Muscle of leg (tissue), 11 donors: ENCODE measurements around the gene GRHPR. TPM values are rescaled to one million over a fixed set of nuclear protein-coding genes. Genes with fewer than 3 reads are reported as not detected.
A peak's percentile ranks its signal among the peaks of the same experiment; 100 is the strongest.

ENCODE experiments used
- DNase-seq: peaks from one replicate; pipeline ENCODE4 v3.0.0; 2013
- H3K27ac ChIP-seq: one replicate; pipeline ENCODE4 v1.5.1; 2013; ENCODE audit warnings: mild to moderate bottlenecking, low read length, control low read depth
- H3K27me3 ChIP-seq: one replicate; pipeline ENCODE4 v1.6.1; 2013; ENCODE audit warnings: low read length; ENCODE audit not compliant: control insufficient read depth, insufficient read depth
- H3K36me3 ChIP-seq: one replicate; pipeline ENCODE4 v1.6.1; 2013; ENCODE audit warnings: low read length; ENCODE audit not compliant: control insufficient read depth, insufficient read depth
- H3K4me1 ChIP-seq: one replicate; pipeline ENCODE4 v1.6.1; 2013; ENCODE audit warnings: low read length; ENCODE audit not compliant: control insufficient read depth, insufficient read depth
- H3K4me3 ChIP-seq: one replicate; pipeline ENCODE4 v1.5.1; 2013; ENCODE audit warnings: low read length, control low read depth
- H3K9me3 ChIP-seq: replicated peaks from 2 replicates; pipeline ENCODE4 v1.6.1; 2013; ENCODE audit warnings: low read depth, low read length; ENCODE audit not compliant: control insufficient read depth
- WGBS: methylation state at CpG from one replicate; pipeline ENCODE4 v1.1.5; 2013; ENCODE audit warnings: missing lambda C conversion rate; ENCODE audit not compliant: insufficient coverage; 5-methylcytosine and 5-hydroxymethylcytosine counted together
- polyA plus RNA-seq, 8 donors: library from polyadenylated mRNA; unstranded; fragments of 120-200 nt; gene quantifications; one replicate each; pipeline versions ENCODE4 v1.2.1 to v1.2.3, GENCODE V29; 2013; ENCODE audit warnings: inconsistent platforms in 1 of 8, low replicate concordance in 1 of 8; ENCODE audit not compliant: insufficient read length in 8 of 8, insufficient read depth in 1 of 8
- total RNA-seq: library from RNA; stranded (reverse); fragments of 120-200 nt; gene quantifications from one replicate; pipeline ENCODE4 v1.2.4, GENCODE V29; 2013

The GRHPR gene
- total and polyA plus RNA-seq, 9 donors: 108 to 134 (median 120) TPM

DNA sequence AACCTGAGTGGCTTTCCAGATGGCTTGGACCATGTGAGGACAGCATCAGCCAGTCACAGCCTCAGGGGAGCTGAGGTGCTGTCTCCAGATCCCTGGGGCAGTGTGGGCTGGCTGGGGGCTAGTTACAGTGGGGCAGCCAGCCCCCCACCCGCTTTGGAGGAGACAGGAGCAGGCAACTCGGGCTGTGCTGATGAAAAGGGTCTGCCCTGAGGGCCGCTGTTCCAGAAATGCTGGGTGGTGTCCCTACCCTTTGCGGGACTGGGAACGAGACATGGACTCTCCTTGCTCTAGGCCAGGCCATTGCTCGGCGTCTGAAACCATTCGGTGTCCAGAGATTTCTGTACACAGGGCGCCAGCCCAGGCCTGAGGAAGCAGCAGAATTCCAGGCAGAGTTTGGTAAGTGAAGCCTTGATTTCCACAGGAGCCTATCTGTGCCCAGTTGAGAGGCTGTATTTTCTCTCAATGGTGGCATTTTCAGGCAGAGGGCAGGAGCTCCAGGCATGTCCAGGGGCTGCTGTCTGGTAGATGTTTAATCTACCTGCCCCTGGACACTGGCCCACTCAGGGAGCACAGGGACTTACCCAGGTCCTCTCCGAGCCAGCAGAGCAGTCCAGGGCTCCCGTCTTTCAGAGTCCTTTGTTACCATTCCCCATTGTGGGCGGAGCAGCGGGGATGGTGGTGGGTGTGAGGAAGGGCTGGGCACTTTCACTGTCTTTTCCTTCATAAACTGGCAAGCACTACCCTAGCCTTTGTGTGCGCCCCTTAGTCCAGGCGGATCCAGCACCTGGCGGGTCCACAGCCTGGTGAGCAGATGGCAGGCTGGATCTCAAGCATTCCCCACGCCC lies 7.2 kb downstream of the GRHPR start:
- 88% methylated on average over 13 of the region's 17 CpGs for WGBS
- Histone ChIP-seq H3K4me3 (no peak overlapping the region), H3K36me3 (peaks cover 88% of the 10 kb centered on the region), H3K9me3 (no peaks in the 10 kb centered on the region), H3K4me1 (peaks cover 21% of the 10 kb centered on the region), H3K27ac (no peak overlapping the region), H3K27me3 (no peaks in the 10 kb centered on the region)
- no peak for DNase-seq

DNA sequence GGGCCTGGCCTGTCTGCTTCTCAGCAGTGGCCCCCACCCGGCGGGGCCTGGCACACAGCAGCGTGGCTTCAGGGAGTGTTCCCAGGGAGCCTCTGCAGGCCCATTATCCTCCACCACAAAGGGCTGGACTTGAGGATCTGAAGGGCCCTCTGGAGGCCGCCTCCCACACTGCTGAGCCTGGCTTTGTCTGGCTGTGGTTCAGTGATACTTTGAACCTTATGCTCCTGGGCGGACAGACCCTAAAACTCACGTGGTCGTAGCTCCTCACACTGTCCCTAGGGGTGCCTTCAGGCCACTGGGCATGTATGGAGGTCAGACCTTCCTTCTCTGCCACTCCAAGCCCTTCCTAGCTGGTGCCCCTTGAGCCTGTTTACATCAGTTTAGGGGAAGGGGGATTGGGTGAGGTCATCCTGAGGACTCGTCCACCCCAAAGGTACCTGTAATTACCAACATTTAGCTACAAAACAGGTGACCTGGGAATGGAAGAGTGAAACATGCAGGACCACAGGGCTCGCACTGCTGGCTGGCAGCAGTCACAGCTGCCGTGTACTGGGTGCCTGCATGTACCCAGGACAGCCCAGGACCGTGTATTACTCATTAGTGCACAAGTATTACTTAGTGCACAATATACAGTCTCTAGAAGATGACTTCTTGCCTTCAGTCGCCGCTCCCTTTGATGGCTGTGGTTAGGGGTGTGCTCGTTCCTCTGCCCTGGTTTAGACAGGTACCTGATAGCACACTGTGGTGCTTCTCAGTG lies 8.5 kb downstream of the GRHPR start:
- Histone ChIP-seq H3K27me3 (no peaks in the 10 kb centered on the region), H3K9me3 (no peaks in the 10 kb centered on the region), H3K4me3 (no peak overlapping the region), H3K4me1 (peaks cover 15% of the 10 kb centered on the region), H3K36me3 (peaks cover 88% of the 10 kb centered on the region), H3K27ac (no peak overlapping the region)
- 62% methylated on average over 7 of the region's 14 CpGs for WGBS
- no peak for DNase-seq

DNA sequence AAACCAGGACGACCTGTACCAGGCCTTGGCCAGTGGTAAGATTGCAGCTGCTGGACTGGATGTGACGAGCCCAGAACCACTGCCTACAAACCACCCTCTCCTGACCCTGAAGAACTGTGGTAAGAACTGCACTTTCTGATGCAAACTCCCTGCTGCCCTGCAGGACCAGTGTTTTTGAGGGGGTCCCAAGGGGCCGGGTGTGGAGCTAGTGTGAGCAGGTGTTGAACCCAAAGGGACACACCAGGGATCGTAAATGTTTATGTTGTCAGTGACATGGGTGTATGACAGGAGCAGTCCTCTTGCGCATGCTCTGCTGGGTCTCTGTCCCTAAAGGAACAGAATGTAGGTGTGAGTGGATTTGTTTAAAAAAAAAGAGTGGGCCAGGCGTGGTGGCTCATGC lies 9.5 kb downstream of the GRHPR start:
- H3K4me1 ChIP-seq: peaks cover 15% of the 10 kb centered on the region
- no peak overlapping the region for H3K4me3 ChIP-seq
- DNase-seq: no peak
- 81% methylated on average over 5 of the region's 6 CpGs for WGBS
- peaks cover 90% of the 10 kb centered on the region for H3K36me3 ChIP-seq
- no peaks in the 10 kb centered on the region for H3K9me3 ChIP-seq
- no peak overlapping the region for H3K27ac ChIP-seq
- H3K27me3 ChIP-seq: no peaks in the 10 kb centered on the region

DNA sequence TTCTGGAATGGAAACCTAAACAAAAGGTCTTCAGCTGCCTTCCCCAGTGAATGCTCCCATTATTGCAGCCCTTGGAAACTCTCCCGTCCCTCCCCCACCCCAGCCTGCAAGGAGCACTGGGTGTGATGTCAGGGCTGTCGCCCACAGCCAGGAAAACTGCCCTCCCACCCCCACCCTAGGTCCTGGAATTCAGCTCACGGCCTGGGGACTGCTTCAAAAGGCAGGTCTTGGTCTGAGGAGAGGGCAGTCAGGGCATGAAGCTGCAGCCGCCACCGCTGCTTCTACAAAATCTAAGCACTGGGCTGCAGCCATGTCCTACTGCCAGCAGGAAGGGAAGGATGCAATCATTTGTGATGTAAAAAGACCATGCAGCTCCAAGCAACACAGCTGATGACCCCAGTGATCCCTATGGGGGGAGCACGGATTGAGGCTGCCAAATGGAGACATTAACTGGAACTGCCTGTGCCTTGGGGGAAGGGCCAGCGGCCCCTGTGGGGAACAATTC lies 11.4 kb downstream of the GRHPR start:
- no peak overlapping the region for H3K4me3 ChIP-seq
- no peaks in the 10 kb centered on the region for H3K9me3 ChIP-seq
- peaks cover 88% of the 10 kb centered on the region for H3K36me3 ChIP-seq
- 24% methylated on average over 6 of the region's 7 CpGs for WGBS
- peaks cover 15% of the 10 kb centered on the region for H3K4me1 ChIP-seq
- H3K27me3 ChIP-seq: no peaks in the 10 kb centered on the region
- peak; percentile 72 for DNase-seq
- no peak overlapping the region for H3K27ac ChIP-seq

DNA sequence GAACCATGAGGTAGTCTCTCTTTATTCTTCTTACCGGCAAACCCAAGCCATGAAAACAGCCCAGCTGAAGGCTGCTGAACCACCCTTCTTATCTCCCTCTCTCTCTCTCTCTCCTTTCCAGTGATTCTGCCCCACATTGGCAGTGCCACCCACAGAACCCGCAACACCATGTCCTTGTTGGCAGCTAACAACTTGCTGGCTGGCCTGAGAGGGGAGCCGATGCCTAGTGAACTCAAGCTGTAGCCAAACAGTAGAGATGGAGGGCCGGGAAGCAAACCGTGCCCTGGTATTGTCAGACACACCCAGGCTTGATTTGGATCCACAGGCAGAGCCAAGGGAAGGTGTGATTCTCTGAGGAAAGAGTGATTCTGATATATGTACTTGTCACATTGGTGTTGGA lies 14.0 kb downstream of the GRHPR start:
- no peak for DNase-seq
- H3K4me1 ChIP-seq: peaks cover 15% of the 10 kb centered on the region
- no peaks in the 10 kb centered on the region for H3K27me3 ChIP-seq
- H3K36me3 ChIP-seq: peaks cover 81% of the 10 kb centered on the region
- WGBS: 100% methylated on average over 3 of the region's 5 CpGs
- no peak overlapping the region for H3K27ac ChIP-seq
- no peak overlapping the region for H3K4me3 ChIP-seq
- H3K9me3 ChIP-seq: no peaks in the 10 kb centered on the region

DNA sequence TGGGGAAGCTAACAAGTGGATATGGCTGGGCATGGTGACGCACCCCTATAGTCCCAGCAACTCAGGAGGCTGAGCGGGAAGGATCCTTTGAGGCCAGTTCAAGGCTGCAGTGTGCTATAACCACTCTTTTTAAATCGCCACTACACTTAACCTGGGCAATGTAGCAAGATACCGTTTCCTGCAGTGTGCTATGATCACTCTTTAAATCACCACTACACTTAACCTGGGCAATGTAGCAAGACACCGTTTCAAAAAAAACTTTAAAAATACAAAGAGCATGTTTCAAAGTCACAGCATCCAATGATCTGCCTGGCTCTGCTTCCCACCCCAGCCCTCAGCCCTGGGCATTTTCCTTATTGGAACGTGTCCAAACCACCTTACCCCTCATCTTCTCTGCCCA lies 14.5 kb downstream of the GRHPR start:
- Histone ChIP-seq H3K4me1 (peaks cover 15% of the 10 kb centered on the region), H3K36me3 (peaks cover 81% of the 10 kb centered on the region)

DNA sequence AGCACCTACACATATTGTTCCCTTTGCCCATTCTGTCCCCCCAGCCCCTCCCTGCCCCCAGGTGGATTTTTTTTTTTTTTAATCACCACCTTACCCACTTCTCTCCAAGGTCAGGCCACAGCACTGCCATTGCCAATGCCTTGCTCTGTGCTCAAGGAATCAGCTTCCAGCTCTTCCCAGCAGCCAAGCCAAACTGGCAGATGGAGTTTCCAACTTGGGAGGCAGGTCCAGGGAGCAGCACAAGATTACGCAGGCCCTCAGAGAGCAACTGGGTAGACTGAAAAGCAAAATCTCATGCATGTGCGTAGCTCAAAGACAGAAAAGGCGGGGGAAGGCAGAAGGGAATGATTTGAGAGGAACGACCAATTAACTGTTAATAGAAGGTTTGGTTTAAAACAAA lies 15.1 kb downstream of the GRHPR start:
- Histone ChIP-seq H3K4me3 (no peak overlapping the region), H3K36me3 (peaks cover 81% of the 10 kb centered on the region), H3K4me1 (peaks cover 15% of the 10 kb centered on the region), H3K27ac (no peak overlapping the region), H3K9me3 (no peaks in the 10 kb centered on the region), H3K27me3 (no peaks in the 10 kb centered on the region)
- 89% methylated on average over 1 of the region's 4 CpGs for WGBS
- DNase-seq: no peak

More for the DNA sequence above, 14.5 kb downstream of the GRHPR start:
- 97% methylated on average over 3 of the region's 6 CpGs for WGBS
- Histone ChIP-seq H3K4me3 (no peak overlapping the region), H3K9me3 (no peaks in the 10 kb centered on the region), H3K27ac (no peak overlapping the region), H3K27me3 (no peaks in the 10 kb centered on the region)
- no peak for DNase-seq

DNA sequence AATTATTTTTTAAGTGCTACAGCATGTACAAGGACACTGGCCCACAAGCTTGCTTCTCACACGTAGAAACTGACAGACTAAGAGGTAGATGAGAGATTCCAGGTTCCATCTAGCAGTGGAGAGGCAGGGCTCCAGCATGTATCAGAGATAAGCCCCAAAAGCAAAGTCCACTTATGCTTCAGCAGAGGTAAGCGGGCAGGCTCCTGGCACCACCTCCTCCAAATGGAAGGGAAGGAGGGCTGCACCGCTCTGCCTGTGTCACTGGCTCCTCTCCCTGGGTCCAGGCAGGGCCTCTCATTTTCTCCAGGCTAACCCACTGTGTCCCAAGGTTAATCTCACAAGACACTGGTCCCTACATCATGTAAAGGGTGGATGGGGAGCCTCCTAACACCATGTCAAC lies 15.9 kb downstream of the GRHPR start:
- no peak for DNase-seq
- H3K27me3 ChIP-seq: no peaks in the 10 kb centered on the region
- no peak overlapping the region for H3K27ac ChIP-seq
- peaks cover 78% of the 10 kb centered on the region for H3K36me3 ChIP-seq
- 95% methylated on average over 2 of the region's 3 CpGs for WGBS
- peaks cover 11% of the 10 kb centered on the region for H3K4me1 ChIP-seq
- no peaks in the 10 kb centered on the region for H3K9me3 ChIP-seq
- H3K4me3 ChIP-seq: no peak overlapping the region

DNA sequence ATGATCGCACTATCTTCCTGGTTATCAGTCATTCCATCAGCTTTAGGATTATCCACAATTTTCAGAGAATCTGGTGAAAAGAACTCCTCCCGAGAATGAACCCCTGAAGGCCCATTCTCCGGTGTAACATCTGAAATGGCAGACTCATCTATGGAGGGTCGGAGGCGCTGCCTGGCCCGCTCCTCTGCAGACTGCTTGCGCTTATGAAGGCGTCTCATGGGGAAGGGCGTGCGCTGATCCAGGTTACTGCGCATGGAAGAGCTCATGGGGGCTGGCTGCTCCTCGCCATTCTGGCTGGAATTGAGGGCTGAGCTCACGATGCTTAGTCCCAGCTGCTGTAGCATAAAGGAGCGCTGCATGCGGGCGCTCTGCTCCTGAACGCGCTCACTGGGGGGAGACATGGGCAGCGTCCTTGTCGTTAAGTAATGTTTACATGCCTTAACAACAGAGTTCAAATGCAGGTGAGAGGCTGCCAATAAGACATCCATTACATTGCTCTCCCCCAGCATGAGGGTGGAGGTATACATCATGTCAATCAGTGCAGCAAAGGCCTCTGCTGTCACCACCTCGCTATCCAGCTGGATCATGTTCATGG lies 19.4 kb downstream of the GRHPR start:
- WGBS: 91% methylated on average over 20 of the region's 21 CpGs
- Histone ChIP-seq H3K4me3 (no peak overlapping the region), H3K4me1 (no peaks in the 10 kb centered on the region), H3K27ac (no peak overlapping the region), H3K27me3 (no peaks in the 10 kb centered on the region), H3K9me3 (no peaks in the 10 kb centered on the region), H3K36me3 (peaks cover 53% of the 10 kb centered on the region)
- no peak for DNase-seq

DNA sequence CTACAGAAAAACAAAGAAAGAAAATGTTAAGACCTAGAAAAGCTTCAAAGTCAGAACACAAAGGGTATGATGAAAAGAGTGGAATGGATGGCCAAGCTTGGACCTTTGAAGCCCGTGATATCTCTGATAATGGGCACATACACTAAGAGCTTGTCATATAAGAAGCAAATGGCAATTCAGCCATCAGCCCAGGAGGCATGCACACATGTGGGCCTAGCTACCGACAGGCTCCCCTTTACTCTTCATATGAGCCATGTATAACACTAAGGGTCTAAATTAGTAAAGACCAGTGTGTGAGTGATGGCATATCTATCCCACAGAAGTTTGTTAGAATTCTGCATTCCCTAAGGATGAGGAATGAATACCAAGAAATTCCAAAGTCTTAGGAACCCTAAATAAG lies 20.1 kb downstream of the GRHPR start:
- H3K4me1 ChIP-seq: no peaks in the 10 kb centered on the region
- DNase-seq: no peak
- no peaks in the 10 kb centered on the region for H3K9me3 ChIP-seq
- H3K4me3 ChIP-seq: no peak overlapping the region
- H3K36me3 ChIP-seq: peaks cover 50% of the 10 kb centered on the region
- no peak overlapping the region for H3K27ac ChIP-seq
- 100% methylated on average over 1 of the region's 2 CpGs for WGBS
- no peaks in the 10 kb centered on the region for H3K27me3 ChIP-seq
